IPS DF 6.9 (cell line): ENCODE results near the gene PLD1.

ENCODE experiments used
- DNase-seq: peaks from one replicate; pipeline ENCODE4 v3.0.0-alpha.2; 2013; ENCODE audit warnings: low read depth, low spot score
- H3K27ac ChIP-seq: one replicate; pipeline ENCODE4 v1.5.1; 2013; ENCODE audit warnings: low read length, control low read depth
- H3K27me3 ChIP-seq: 2 replicates; pipeline ENCODE4 v1.6.1; 2013; ENCODE audit warnings: mild to moderate bottlenecking, low read length; ENCODE audit not compliant: control insufficient read depth, insufficient read depth
- H3K36me3 ChIP-seq: 2 replicates; pipeline ENCODE4 v1.6.1; 2013; ENCODE audit warnings: low read length; ENCODE audit not compliant: control insufficient read depth, insufficient read depth
- H3K4me1 ChIP-seq: 2 replicates; pipeline ENCODE4 v1.6.1; 2013; ENCODE audit warnings: low read length; ENCODE audit not compliant: control insufficient read depth, insufficient read depth
- H3K4me3 ChIP-seq: 2 replicates; pipeline ENCODE4 v1.5.1; 2013; ENCODE audit warnings: mild to moderate bottlenecking, low read length
- H3K9me3 ChIP-seq: 2 replicates; pipeline ENCODE4 v1.6.1; 2013; ENCODE audit warnings: low read length, inconsistent platforms; ENCODE audit not compliant: control insufficient read depth, insufficient read depth
- WGBS: extraction: QIAGEN DNeasy Blood & Tissue Kit; methylation state at CpG from one replicate; pipeline ENCODE4 v1.1.7; 2013; ENCODE audit warnings: mixed read lengths, missing lambda C conversion rate; ENCODE audit not compliant: insufficient read length, insufficient coverage; 5-methylcytosine and 5-hydroxymethylcytosine counted together

The PLD1 gene

DNA sequence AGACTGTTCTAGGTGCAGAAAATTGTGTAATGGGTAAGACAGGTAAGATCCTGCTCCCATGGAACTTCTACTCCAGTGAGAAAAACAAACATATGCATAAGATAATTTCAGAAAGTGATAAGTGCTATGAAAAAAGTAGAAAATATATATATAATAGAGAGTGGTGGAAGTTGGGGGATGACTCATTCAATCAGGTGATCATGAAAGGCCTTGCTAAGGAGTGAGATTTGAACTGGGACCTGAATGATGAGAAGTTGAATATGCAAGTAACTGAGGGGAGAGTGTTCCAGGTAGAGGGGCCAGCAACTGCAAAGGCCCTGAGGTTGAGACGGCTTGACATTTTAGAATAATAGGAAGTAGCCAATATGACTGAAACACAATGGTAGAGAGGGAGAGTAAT is 257.8 kb downstream of the PLD1 start:
- no CpG with 5 or more reads among the region's 1 CpG for WGBS
- no peaks in the 10 kb centered on the region for H3K9me3 ChIP-seq
- H3K27ac ChIP-seq = no peak overlapping the region
- no peaks in the 10 kb centered on the region for H3K4me1 ChIP-seq
- DNase-seq = no peak
- H3K36me3 ChIP-seq = no peaks in the 10 kb centered on the region
- no peak overlapping the region for H3K4me3 ChIP-seq
- H3K27me3 ChIP-seq = no peaks in the 10 kb centered on the region

DNA sequence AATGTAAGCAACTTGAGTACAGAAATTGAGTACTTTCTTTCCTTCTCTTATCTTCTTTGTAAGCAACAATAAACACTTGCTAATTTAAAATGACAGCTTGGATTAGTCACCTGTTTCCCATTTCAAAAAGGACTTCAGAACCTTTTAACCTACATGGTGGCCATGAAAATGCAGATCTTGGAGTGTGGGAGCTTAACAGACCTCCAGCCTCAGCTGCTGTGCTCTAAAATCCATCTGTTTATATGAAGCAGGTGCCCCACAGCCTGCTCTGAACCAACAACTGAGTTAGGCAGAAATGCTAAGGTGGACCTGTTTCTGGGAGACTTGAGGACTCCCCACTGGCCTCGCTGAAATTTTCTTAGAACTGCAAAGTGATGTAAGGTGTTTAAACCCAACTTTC is 259.0 kb downstream of the PLD1 start:
- no peak for DNase-seq
- Histone ChIP-seq H3K4me3 (no peak overlapping the region), H3K27ac (no peak overlapping the region), H3K27me3 (no peaks in the 10 kb centered on the region), H3K36me3 (no peaks in the 10 kb centered on the region), H3K9me3 (no peaks in the 10 kb centered on the region), H3K4me1 (no peaks in the 10 kb centered on the region)
- WGBS = no CpG with 5 or more reads among the region's 1 CpG
